C4-2B (cell line): ENCODE data around the gene GPC5.

Experiments used
- H3K27ac ChIP-seq: fragments of 450-650 bp; 2 replicates; pipeline ENCODE4 v1.5.1; 2017
- CTCF ChIP-seq: fragments of 450-650 bp; conservative IDR thresholded peaks from 2 replicates; pipeline ENCODE4 v1.5.1; 2017; ENCODE audit warnings: mild to moderate bottlenecking
- ZFX ChIP-seq: fragments of 450-650 bp; IDR thresholded peaks from 2 replicates; pipeline ENCODE4 v1.6.1; 2017

GPC5 gene

GRCh38 chr13:92670096-92670495 is 1271.7 kb downstream of the GPC5 start:
- no peak for TF ChIP-seq ZFX
- no peak for TF ChIP-seq CTCF
- no peak overlapping the region for H3K27ac ChIP-seq

GRCh38 chr13:92671821-92672220 is 1273.4 kb downstream of the GPC5 start:
- TF ChIP-seq CTCF (no peak), ZFX (no peak)
- H3K27ac ChIP-seq = no peak overlapping the region

DNA sequence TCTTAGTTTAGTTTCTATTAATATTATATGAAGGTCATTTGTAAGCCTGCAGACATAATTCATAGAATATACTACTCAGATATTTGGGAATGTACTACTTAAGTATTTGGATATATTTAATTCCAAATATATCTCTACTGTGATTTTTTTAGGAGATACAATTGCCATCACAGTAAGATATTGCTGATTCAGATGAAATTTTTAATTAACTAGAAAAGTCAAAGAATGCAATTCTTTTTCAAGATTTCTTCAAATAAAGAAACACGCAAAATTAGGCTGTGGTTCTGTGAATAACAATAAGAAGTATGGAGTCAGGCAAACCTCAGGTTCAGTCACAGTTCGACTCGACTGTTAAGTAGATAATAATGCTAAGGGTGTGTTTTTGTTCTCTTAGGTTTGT is 1277.8 kb downstream of the GPC5 start:
- TF ChIP-seq ZFX (no peak), CTCF (no peak)
- no peak overlapping the region for H3K27ac ChIP-seq

GRCh38 chr13:92677571-92677970 is 1279.2 kb downstream of the GPC5 start:
- no peak for TF ChIP-seq CTCF
- TF ChIP-seq ZFX = no peak
- H3K27ac ChIP-seq = peak overlapping the region; percentile 58

- TF ChIP-seq ZFX (no peak), CTCF (no peak)
- H3K27ac ChIP-seq = no peak overlapping the region
Observed at GRCh38 chr13:92679602-92680001, 1281.2 kb downstream of the GPC5 start.

DNA sequence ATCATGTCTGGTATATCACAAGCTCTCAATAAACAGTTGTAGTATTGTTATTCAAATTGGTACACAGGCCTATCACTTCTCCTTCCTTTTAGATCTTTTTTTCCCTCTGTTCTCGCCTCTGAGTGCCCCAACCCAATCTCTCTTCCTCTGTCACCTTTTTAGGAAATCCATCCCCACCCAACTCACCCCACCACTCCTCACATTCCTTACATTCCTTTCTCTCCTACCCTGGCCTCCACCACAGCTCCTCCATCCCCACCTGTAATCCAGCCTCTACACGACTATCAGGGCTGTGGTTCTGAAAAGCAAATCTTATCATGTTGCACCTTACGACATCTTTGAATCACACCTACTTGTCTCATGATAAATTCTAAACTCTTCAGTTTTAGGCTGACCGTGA is 1282.8 kb downstream of the GPC5 start:
- no peak overlapping the region for H3K27ac ChIP-seq
- TF ChIP-seq ZFX (no peak), CTCF (no peak)

DNA sequence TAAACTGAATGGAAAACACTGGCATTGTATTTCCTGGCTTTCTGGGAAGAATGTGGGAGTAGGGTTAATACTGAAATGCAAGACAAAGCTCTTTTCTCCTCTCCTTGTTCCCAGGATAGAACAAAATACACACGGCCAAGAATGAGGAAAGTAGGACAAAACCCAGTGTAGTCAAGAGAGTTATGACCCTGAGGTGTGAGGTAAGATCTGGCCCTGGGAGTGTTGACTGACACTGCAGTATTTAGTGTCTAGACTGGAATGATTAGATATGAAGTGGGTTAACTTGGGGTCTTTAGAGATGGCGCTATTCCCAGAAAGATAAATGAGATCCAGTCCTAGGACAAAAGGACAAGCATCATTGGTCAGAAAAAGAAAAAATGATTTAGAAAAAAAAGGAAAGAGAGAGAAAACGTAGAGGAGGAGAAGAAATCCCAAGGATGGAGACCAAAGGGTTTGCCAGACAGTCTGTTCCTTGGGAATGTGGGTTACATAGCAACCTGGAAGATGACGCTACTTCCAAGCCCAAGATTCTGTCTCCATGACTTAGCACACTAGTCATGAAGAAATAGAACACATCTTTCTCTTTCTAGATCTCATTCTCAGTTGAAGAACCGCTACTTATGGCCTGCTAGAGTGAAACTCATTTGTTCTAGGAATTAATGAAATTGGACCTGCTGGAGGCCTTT is 1284.6 kb downstream of the GPC5 start:
- TF ChIP-seq ZFX (no peak), CTCF (no peak)
- no peak overlapping the region for H3K27ac ChIP-seq
